ENCODE data around the gene ARHGEF11.

The ARHGEF11 gene

DNA sequence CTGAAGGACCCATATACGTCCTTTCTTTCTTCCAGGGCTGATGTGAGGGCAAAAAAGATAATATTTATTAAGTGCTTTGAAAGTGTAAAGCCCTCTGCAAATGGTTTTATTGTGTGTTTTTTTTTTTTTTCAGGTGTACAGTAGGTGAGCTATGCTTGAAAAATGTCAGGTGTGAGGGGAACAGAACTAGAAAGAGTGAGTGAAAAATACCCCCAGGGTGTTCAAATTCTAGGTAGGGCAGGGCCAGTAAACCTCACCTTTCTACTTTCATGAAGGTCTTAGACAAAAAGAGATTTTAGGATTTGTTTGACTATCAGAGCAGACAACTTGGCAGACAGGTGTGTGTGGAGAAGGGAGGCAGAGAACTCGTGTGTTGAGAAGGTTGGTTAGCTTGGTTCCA lies 51.3 kb downstream of the ARHGEF11 start:
- TF ChIP-seq ZFX (IDR thresholded peaks at IDR 0.05): no peak
- TF ChIP-seq, protein P1, sequence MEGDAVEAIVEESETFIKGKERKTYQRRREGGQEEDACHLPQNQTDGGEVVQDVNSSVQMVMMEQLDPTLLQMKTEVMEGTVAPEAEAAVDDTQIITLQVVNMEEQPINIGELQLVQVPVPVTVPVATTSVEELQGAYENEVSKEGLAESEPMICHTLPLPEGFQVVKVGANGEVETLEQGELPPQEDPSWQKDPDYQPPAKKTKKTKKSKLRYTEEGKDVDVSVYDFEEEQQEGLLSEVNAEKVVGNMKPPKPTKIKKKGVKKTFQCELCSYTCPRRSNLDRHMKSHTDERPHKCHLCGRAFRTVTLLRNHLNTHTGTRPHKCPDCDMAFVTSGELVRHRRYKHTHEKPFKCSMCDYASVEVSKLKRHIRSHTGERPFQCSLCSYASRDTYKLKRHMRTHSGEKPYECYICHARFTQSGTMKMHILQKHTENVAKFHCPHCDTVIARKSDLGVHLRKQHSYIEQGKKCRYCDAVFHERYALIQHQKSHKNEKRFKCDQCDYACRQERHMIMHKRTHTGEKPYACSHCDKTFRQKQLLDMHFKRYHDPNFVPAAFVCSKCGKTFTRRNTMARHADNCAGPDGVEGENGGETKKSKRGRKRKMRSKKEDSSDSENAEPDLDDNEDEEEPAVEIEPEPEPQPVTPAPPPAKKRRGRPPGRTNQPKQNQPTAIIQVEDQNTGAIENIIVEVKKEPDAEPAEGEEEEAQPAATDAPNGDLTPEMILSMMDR (conservative IDR thresholded peaks at IDR 0.05): no peak
- no peak overlapping the region for H3K27ac ChIP-seq

DNA sequence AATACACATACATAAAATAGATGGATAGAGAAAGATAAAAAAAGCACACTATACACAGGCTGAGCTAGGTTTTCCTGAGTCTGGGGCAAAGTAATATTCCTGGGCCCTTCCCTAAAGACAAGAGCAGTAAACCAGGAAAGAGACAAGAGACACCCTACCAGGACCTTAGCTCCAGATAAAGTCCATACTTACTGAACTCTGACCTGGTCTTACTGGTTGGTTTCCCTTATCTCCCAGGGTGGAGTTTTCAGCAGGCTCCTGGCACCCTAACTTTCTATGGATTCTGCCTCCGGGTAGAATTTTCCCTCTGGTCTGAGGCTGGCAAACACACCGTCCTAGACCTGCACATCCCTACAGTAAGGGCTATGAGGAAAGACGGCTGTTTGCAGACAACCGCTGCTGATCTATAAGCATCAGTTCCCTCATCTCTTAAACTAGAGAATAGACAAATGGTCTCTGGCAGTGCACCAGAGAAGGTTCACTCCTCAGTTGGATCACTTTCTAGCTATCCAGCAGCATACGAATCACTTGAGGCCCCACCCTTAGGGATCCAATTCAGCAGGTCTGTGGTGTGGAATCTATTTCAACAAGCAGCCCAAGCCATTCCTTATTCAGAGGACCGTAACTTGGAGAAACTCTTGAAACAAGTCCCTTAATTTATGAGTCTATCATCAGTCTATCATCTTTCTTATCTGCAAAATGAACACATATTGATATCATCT lies 52.0 kb downstream of the ARHGEF11 start:
- H3K27ac ChIP-seq: no peak overlapping the region
- TF ChIP-seq, protein P1 (conservative IDR thresholded peaks at IDR 0.05): no peak
- no peak for TF ChIP-seq ZFX (IDR thresholded peaks at IDR 0.05)

DNA sequence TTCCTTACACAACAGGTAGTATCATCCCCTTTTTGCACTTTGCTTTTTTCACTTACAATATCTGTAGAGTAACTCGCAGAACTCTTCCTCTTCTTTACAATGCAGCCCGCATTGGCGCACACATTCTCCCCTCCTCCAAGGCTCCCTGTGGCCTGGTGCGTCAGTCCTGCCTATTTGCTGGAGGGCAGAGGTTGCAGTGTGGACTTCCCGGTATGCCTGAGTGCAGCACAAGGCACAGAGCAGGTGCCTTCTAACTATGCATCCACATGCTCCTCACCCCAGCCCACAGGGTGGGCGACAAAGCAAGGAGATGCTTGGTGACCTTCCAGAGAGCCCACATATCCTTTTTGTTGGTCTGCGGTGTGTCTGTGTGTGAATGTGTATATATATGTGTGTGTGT lies 53.3 kb downstream of the ARHGEF11 start:
- H3K27ac ChIP-seq: no peak overlapping the region
- TF ChIP-seq, protein P1 (conservative IDR thresholded peaks at IDR 0.05): no peak
- TF ChIP-seq ZFX (IDR thresholded peaks at IDR 0.05): no peak

DNA sequence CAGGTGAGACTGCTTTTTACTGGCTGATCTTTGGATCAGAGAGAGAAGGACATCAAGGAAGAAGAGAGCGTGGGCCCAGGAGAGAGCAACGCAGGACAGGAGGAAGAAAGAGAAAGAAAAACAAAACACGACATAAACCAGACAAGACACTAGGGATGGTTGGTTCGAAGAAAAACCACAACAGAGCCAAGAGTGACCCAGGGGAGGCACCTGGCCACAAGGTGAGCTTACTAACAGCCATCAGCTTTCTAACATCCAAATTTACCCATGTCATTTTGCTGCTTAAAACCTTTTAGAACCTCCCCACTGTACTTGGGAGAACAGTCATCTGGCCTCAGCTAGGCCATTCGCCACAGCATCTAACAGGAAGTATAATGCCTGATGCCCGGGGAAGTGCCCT lies 57.8 kb downstream of the ARHGEF11 start:
- TF ChIP-seq ZFX (IDR thresholded peaks at IDR 0.05): no peak
- TF ChIP-seq, protein P1 (conservative IDR thresholded peaks at IDR 0.05): no peak
- no peak overlapping the region for H3K27ac ChIP-seq

DNA sequence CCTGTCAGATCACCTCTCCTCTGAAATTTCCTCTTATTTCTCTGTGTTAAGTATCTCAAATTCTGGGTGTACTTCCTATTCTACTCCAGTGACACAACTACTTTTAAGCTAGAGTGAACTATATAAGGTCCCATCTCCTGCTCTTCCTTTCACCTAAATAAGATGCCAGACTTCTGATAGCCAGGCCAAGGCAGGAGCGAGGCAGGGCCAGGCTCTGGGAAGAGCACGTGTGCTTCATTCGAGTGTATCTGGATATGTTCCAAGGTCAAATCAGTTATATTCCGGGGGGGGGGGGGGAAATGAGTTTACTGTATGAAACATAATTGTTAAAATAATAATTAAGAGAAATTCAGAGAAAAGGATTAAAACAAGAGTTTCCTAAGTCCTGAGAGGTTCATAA lies 65.0 kb downstream of the ARHGEF11 start:
- no peak for TF ChIP-seq ZFX (IDR thresholded peaks at IDR 0.05)
- TF ChIP-seq, protein P1 (conservative IDR thresholded peaks at IDR 0.05): no peak
- no peak overlapping the region for H3K27ac ChIP-seq

DNA sequence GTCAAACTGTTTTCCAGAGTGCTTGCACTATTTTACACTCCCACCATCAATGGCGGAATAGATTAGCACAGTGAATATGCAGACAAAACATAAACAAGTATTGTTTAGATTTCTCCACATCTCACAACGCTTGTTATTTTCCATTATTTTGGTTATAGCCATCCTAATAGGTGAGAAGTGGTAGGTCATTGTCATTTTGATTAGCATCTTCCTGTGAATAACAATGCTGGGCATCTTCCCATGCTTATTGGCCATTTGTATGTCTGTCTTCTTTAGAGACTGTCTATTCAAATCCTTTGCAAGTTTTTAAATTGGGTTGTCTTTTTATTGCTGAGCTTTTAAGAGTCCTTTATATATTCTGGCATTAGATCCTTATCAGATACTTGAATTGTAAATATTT lies 70.5 kb downstream of the ARHGEF11 start:
- H3K27ac ChIP-seq: no peak overlapping the region
- TF ChIP-seq, protein P1 (conservative IDR thresholded peaks at IDR 0.05): no peak
- no peak for TF ChIP-seq ZFX (IDR thresholded peaks at IDR 0.05)

DNA sequence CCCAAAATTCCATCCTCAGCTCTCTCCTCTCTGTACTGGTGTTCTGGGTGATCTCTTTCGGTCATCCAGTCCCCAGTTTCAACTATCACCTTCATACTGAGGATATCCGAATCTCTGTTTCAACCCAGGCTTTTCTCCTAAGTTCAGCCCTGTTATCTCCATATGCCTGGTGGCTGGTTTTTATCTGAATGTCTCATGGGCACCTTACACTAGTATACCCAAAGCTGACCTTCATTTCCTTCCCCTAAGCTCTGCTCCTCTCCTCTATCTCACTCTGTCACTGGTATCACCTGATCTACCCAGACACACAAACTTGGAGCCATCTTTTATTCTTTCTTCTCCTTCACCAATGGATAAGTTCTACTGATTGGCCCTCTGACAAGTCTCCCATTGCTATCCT lies 72.1 kb downstream of the ARHGEF11 start:
- no peak for TF ChIP-seq ZFX (IDR thresholded peaks at IDR 0.05)
- TF ChIP-seq, protein P1 (conservative IDR thresholded peaks at IDR 0.05): no peak

More for the DNA sequence above, 72.1 kb downstream of the ARHGEF11 start:
- H3K27ac ChIP-seq: no peak overlapping the region
